GM23338 (cell line): ENCODE measurements around the gene AFAP1. TPM values are rescaled to one million over a fixed set of nuclear protein-coding genes. Genes with fewer than 3 reads are reported as not detected.

Source experiments
- ATAC-seq: fragments of 200-7000 bp; cut with Tn5 transposase; 3 replicates; pipeline ENCODE4 v1.9.1; 2020
- DNase-seq: peaks from one replicate; pipeline ENCODE4 v3.0.0-alpha.2; 2015; ENCODE audit warnings: low spot score
- H2AFZ ChIP-seq: fragments of 200-600 bp; sonication (generic); 2 replicates; pipeline ENCODE4 v1.8.0; 2016; ENCODE audit warnings: antibody characterized with exemption, mild to moderate bottlenecking, moderate library complexity
- H3F3A ChIP-seq: fragments of 200-600 bp; sonication (generic); replicated peaks from 2 replicates; pipeline ENCODE4 v1.8.0; 2017; ENCODE audit warnings: antibody characterized with exemption, mixed run types, low read depth
- H3K27ac ChIP-seq: fragments of 200-600 bp; sonication (generic); 2 replicates; pipeline ENCODE4 v1.6.1; 2016; ENCODE audit warnings: low read depth
- H3K27me3 ChIP-seq: fragments of 200-600 bp; sonication (generic); 2 replicates; pipeline ENCODE4 v1.8.0; 2016; ENCODE audit warnings: mild to moderate bottlenecking, mixed run types, moderate library complexity; ENCODE audit not compliant: insufficient read depth
- H3K36me3 ChIP-seq: fragments of 200-600 bp; sonication (generic); 2 replicates; pipeline ENCODE4 v1.8.0; 2016; ENCODE audit warnings: mild to moderate bottlenecking; ENCODE audit not compliant: insufficient read depth
- H3K4me1 ChIP-seq: fragments of 200-600 bp; sonication (generic); 2 replicates; pipeline ENCODE4 v1.8.0; 2016; ENCODE audit warnings: mild to moderate bottlenecking, moderate library complexity; ENCODE audit not compliant: insufficient read depth
- H3K4me2 ChIP-seq: fragments of 200-600 bp; sonication (generic); 2 replicates; pipeline ENCODE4 v1.7.1; 2017; ENCODE audit warnings: mixed run types
- H3K4me3 ChIP-seq: fragments of 200-600 bp; sonication (generic); 2 replicates; pipeline ENCODE4 v1.6.1; 2016; ENCODE audit warnings: mixed run types
- H3K79me2 ChIP-seq: fragments of 200-600 bp; sonication (generic); replicated peaks from 2 replicates; pipeline ENCODE4 v1.8.0; 2017; ENCODE audit warnings: mild to moderate bottlenecking; ENCODE audit not compliant: insufficient read depth
- H3K9me2 ChIP-seq: fragments of 200-600 bp; sonication (generic); 2 replicates; pipeline ENCODE4 v1.8.0; 2017; ENCODE audit not compliant: insufficient read depth
- H4K20me1 ChIP-seq: fragments of 200-600 bp; sonication (generic); replicated peaks from 2 replicates; pipeline ENCODE4 v1.8.0; 2017; ENCODE audit warnings: mild to moderate bottlenecking; ENCODE audit not compliant: insufficient read depth
- H3K27ac Mint-ChIP-seq: 2 replicates; pipeline ENCODE4 v1.8.0; 2020; ENCODE audit warnings: inconsistent platforms, mild to moderate bottlenecking, moderate library complexity, mixed read lengths
- H3K27me3 Mint-ChIP-seq: 3 replicates; pipeline ENCODE4 v1.8.0; 2022; ENCODE audit warnings: low read depth, mild to moderate bottlenecking, moderate library complexity, mixed read lengths, inconsistent platforms; ENCODE audit not compliant: insufficient read depth, poor library complexity
- H3K36me3 Mint-ChIP-seq: 3 replicates; pipeline ENCODE4 v1.8.0; 2021; ENCODE audit warnings: low read depth, mild to moderate bottlenecking, inconsistent platforms, moderate library complexity, mixed read lengths
- H3K4me1 Mint-ChIP-seq: 3 replicates; pipeline ENCODE4 v1.8.0; 2020; ENCODE audit warnings: mild to moderate bottlenecking, inconsistent platforms, mixed read lengths
- H3K4me3 Mint-ChIP-seq: 3 replicates; pipeline ENCODE4 v1.8.0; 2021; ENCODE audit warnings: moderate library complexity, mild to moderate bottlenecking, inconsistent platforms, mixed read lengths
- H3K9me3 Mint-ChIP-seq: 3 replicates; pipeline ENCODE4 v1.8.0; 2020; ENCODE audit warnings: moderate library complexity, mild to moderate bottlenecking, inconsistent platforms, mixed read lengths
- CREB1 ChIP-seq: fragments of 250-450 bp; sonication (Bioruptor Pico); IDR thresholded peaks from 2 replicates; pipeline ENCODE4 v1.5.0; 2020; ENCODE audit warnings: low read depth, mild to moderate bottlenecking, moderate library complexity
- CTCF ChIP-seq, 2 experiments: fragments of 200-600 bp in 1 of 2; sonication (generic) in 1 of 2; conservative IDR thresholded peaks; 2 replicates each; pipeline versions ENCODE4 v1.5.1 to v1.6.1; 2016 to 2017; ENCODE audit warnings: antibody characterized with exemption in 2 of 2, low read depth in 2 of 2, mild to moderate bottlenecking in 2 of 2, moderate library complexity in 1 of 2
- ETS1 ChIP-seq: IDR thresholded peaks from 2 replicates; pipeline ENCODE4 v1.6.1; 2016; ENCODE audit warnings: antibody characterized with exemption
- EZH2 ChIP-seq: fragments of 200-600 bp; sonication (generic); IDR thresholded peaks from one replicate; pipeline ENCODE4 v1.8.0; 2017; ENCODE audit warnings: antibody characterized with exemption, mild to moderate bottlenecking, low read depth; ENCODE audit not compliant: unreplicated experiment
- EZH2phosphoT487 ChIP-seq: fragments of 200-600 bp; sonication (generic); IDR thresholded peaks from one replicate; pipeline ENCODE4 v1.8.1; 2018; ENCODE audit warnings: antibody characterized with exemption; ENCODE audit not compliant: unreplicated experiment
- JUNB ChIP-seq: IDR thresholded peaks from one replicate; pipeline ENCODE4 v1.6.1; 2016; ENCODE audit warnings: antibody characterized with exemption; ENCODE audit not compliant: unreplicated experiment
- NANOG ChIP-seq: IDR thresholded peaks from 2 replicates; pipeline ENCODE4 v1.6.1; 2016; ENCODE audit warnings: antibody characterized with exemption, borderline replicate concordance
- POLR2AphosphoS5 ChIP-seq: IDR thresholded peaks from 2 replicates; pipeline ENCODE4 v1.6.1; 2016; ENCODE audit warnings: antibody characterized with exemption, low read depth
- REST ChIP-seq: IDR thresholded peaks from one replicate; pipeline ENCODE4 v1.6.1; 2018; ENCODE audit warnings: antibody characterized with exemption; ENCODE audit not compliant: unreplicated experiment
- STAT1 ChIP-seq: IDR thresholded peaks from one replicate; pipeline ENCODE4 v1.6.1; 2016; ENCODE audit warnings: antibody characterized with exemption; ENCODE audit not compliant: unreplicated experiment
- ZNF114 ChIP-seq: fragments of 250-450 bp; sonication (Bioruptor Pico); IDR thresholded peaks from 2 replicates; pipeline ENCODE4 v1.5.0; 2020; ENCODE audit warnings: mild to moderate bottlenecking, moderate library complexity
- ZNF331 ChIP-seq: fragments of 250-450 bp; sonication (Bioruptor Pico); IDR thresholded peaks from 2 replicates; pipeline ENCODE4 v1.5.0; 2020; ENCODE audit warnings: low read depth, mild to moderate bottlenecking, moderate library complexity
- ZNF462 ChIP-seq: fragments of 250-450 bp; sonication (Bioruptor Pico); IDR thresholded peaks from 2 replicates; pipeline ENCODE4 v1.5.0; 2020; ENCODE audit warnings: mild to moderate bottlenecking, moderate library complexity
- polyA plus RNA-seq: library from polyadenylated mRNA; unstranded; fragments of >200 nt; fragmentation: Nextera tagmentation; extraction: Ambion mirVana; gene quantifications from 2 replicates; pipeline ENCODE4 v1.2.1, GENCODE V29; 2016
- total RNA-seq: library from RNA; depleted of rRNA; stranded (reverse); fragments of >200 nt; shearing (Covaris generic); gene quantifications from 2 replicates; pipeline ENCODE4 v1.2.3, GENCODE V29; 2014

AFAP1 gene
- total and polyA plus RNA-seq, 2 experiments from 2014 or later: 6.5 to 21.5 TPM

- H2AFZ ChIP-seq: no peak overlapping the region
- TF ChIP-seq CREB1 (CRISPR knock-in tag) (no peak), EZH2phosphoT487 (no peak), POLR2AphosphoS5 (no peak), ZNF462 (CRISPR knock-in tag) (no peak), CTCF (conservative IDR thresholded peaks at IDR 0.05; ENCODE audit: low read depth in 2 of 2) (no peak), EZH2 (no peak), JUNB (no peak), NANOG (no peak), REST (no peak), ZNF114 (CRISPR knock-in tag) (no peak), ETS1 (no peak), STAT1 (no peak), ZNF331 (CRISPR knock-in tag) (no peak)
- Mint-ChIP-seq H3K27ac (no peak overlapping the region), H3K27me3 (peaks cover 10% of the 10 kb centered on the region), H3K4me1 (peaks cover 35% of the 10 kb centered on the region), H3K4me3 (no peak overlapping the region), H3K9me3 (no peaks in the 10 kb centered on the region; the same call in 2 of the 3 replicates), H3K36me3 (peaks cover 11% of the 10 kb centered on the region; the same call in 2 of the 3 replicates)
- H3F3A ChIP-seq: no peaks in the 10 kb centered on the region
- no peak overlapping the region for H3K4me3 ChIP-seq
- 0 out of 2 replicates have a peak, but pooled peaks cover 8% of the 10 kb centered on the region for H3K4me1 ChIP-seq
- ATAC-seq: peak; percentile 21
- no peaks in the 10 kb centered on the region for H3K9me2 ChIP-seq
- no peaks in the 10 kb centered on the region for H4K20me1 ChIP-seq
- no peak overlapping the region for H3K4me2 ChIP-seq
- H3K79me2 ChIP-seq: no peaks in the 10 kb centered on the region
- no peak for DNase-seq
- H3K36me3 ChIP-seq: 0 out of 2 replicates have a peak, but pooled peaks cover 4% of the 10 kb centered on the region
- no peak overlapping the region; the same call in 1 of the 2 replicates for H3K27ac ChIP-seq
- no peaks in the 10 kb centered on the region for H3K27me3 ChIP-seq
Observed at GRCh38 chr4:7841071-7841470, 98.6 kb downstream of the AFAP1 start.
